ENCODE data around the gene DNAAF5.

DNA sequence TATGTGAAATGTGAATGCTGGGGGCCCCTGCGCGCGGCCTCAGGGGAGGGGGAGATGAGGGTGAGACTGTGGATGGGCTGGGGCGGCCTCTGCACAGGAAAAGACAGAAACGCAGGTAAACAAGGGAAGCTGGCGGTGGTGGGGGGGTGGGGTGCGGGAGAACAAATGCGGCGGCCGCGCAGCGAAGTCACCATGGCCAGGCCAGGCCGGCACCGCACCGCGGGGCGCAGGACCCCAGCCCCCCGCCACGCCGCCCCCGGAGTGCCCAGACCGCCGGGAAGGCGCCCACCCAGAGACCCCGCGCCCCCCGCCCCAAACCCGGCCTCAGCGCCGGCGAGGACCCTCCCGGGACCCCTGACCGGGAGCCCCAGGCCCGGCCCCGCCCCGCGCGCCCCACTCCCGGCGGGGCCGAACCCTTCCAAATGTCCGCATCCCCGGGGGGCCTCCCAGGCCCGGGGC is 14.5 kb upstream of the DNAAF5 start:
- TF ChIP-seq, protein P1, sequence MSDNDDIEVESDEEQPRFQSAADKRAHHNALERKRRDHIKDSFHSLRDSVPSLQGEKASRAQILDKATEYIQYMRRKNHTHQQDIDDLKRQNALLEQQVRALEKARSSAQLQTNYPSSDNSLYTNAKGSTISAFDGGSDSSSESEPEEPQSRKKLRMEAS (IDR thresholded peaks at IDR 0.05) = no peak
- TF ChIP-seq FOXM1 (IDR thresholded peaks at IDR 0.05; ENCODE audit: borderline replicate concordance, low read depth) (no peak), CREB1 (IDR thresholded peaks at IDR 0.05; ENCODE audit: low read depth) (no peak), YY1 (IDR thresholded peaks at IDR 0.05; ENCODE audit: low read depth) (no peak), TCF12 (IDR thresholded peaks at IDR 0.05; ENCODE audit: low read depth) (no peak), EP300 (IDR thresholded peaks at IDR 0.05; ENCODE audit: borderline replicate concordance) (no peak), TAF1 (IDR thresholded peaks at IDR 0.05; ENCODE audit: low read depth) (no peak)
- TF ChIP-seq, protein P2, sequence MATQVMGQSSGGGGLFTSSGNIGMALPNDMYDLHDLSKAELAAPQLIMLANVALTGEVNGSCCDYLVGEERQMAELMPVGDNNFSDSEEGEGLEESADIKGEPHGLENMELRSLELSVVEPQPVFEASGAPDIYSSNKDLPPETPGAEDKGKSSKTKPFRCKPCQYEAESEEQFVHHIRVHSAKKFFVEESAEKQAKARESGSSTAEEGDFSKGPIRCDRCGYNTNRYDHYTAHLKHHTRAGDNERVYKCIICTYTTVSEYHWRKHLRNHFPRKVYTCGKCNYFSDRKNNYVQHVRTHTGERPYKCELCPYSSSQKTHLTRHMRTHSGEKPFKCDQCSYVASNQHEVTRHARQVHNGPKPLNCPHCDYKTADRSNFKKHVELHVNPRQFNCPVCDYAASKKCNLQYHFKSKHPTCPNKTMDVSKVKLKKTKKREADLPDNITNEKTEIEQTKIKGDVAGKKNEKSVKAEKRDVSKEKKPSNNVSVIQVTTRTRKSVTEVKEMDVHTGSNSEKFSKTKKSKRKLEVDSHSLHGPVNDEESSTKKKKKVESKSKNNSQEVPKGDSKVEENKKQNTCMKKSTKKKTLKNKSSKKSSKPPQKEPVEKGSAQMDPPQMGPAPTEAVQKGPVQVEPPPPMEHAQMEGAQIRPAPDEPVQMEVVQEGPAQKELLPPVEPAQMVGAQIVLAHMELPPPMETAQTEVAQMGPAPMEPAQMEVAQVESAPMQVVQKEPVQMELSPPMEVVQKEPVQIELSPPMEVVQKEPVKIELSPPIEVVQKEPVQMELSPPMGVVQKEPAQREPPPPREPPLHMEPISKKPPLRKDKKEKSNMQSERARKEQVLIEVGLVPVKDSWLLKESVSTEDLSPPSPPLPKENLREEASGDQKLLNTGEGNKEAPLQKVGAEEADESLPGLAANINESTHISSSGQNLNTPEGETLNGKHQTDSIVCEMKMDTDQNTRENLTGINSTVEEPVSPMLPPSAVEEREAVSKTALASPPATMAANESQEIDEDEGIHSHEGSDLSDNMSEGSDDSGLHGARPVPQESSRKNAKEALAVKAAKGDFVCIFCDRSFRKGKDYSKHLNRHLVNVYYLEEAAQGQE (IDR thresholded peaks at IDR 0.05; ENCODE audit: low read depth) = no peak
